ENCODE measurements around the gene HDLBP.
A peak's percentile ranks its signal among the peaks of the same experiment; 100 is the strongest.

HDLBP gene

DNA sequence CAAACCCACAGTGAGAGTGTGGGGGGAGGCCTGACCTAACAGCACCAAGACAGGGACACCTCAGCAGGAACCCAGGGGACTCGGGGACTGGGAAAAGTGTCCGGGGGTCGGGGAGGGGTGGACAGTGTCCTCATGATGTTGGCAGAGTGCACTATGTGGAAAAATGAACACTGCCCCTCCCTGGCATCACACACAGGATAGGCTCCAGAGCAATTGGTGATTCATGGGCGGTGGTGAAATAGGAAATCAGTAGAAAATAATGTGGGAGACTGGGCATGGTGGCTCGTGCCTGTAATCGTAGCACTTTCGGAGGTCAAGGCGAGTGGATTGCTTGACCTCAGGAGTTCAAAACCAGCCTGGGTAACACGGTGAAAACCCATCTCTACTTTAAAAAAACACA is 130.6 kb downstream of the HDLBP start:
- ChIA-PET CTCF (no interaction called here), POLR2A (no interaction called here)
- TF ChIP-seq, protein P1, sequence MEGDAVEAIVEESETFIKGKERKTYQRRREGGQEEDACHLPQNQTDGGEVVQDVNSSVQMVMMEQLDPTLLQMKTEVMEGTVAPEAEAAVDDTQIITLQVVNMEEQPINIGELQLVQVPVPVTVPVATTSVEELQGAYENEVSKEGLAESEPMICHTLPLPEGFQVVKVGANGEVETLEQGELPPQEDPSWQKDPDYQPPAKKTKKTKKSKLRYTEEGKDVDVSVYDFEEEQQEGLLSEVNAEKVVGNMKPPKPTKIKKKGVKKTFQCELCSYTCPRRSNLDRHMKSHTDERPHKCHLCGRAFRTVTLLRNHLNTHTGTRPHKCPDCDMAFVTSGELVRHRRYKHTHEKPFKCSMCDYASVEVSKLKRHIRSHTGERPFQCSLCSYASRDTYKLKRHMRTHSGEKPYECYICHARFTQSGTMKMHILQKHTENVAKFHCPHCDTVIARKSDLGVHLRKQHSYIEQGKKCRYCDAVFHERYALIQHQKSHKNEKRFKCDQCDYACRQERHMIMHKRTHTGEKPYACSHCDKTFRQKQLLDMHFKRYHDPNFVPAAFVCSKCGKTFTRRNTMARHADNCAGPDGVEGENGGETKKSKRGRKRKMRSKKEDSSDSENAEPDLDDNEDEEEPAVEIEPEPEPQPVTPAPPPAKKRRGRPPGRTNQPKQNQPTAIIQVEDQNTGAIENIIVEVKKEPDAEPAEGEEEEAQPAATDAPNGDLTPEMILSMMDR (IDR thresholded peaks at IDR 0.05; ENCODE audit: control extremely low read depth, extremely low read depth, low read depth, missing control alignments) = no peak
- DNase-seq (ENCODE audit: extremely low spot score) = no peak

DNA sequence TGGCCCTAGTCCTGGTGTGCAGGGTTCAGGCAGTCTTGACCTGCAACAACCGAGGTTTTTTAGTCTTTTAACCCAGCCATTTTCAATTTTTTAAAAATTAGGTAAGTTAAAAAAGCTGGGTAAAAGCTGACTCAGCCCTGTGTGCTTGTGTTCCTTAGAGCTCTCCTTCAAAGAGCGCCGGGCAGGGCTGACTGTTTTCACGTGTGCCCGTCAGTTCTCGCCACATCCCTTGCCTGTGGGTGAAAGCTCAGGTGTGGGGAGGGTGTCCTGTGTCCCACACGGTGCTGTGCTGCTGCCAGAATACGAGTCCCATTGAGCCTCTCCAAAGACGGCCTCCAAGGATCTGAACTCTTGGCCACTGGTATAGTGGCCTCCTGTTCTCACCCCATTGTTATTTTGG is 132.3 kb downstream of the HDLBP start:
- TF ChIP-seq, protein P1 (IDR thresholded peaks at IDR 0.05; ENCODE audit: control extremely low read depth, extremely low read depth, low read depth, missing control alignments) = no peak
- CTCF ChIA-PET = no interaction called here
- DNase-seq (ENCODE audit: extremely low spot score) = no peak
- POLR2A ChIA-PET = no interaction called here

DNA sequence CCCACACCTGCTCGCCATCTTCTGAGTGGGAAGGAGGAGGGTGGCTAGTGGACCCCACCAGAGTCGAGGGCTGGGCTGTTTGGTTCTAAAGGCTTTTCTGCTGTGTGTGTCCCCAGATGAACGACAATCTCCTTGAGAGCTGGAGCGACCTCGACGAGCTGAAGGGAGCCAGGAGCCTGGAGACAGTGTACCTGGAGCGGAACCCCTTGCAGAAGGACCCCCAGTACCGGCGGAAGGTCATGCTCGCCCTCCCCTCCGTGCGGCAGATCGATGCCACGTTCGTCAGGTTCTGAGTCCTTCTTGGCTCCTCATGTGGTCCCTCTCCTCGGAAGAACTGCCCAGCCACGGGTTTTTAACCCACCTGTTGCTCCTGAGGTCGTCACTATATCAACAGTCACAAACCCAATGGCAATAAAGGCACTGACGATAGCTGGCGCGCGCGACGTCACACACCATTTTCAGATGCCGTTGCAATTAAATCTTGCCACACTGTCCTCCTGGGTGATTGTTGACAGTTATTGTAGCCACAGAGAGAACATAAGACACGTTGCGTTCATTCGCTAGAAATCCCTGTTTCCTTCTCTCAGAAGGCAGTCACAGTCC is 132.8 kb downstream of the HDLBP start:
- TF ChIP-seq, protein P1 (IDR thresholded peaks at IDR 0.05; ENCODE audit: control extremely low read depth, extremely low read depth, low read depth, missing control alignments) = no peak
- DNase-seq (ENCODE audit: extremely low spot score) = no peak
- ChIA-PET POLR2A (no interaction called here), CTCF (no interaction called here)

DNA sequence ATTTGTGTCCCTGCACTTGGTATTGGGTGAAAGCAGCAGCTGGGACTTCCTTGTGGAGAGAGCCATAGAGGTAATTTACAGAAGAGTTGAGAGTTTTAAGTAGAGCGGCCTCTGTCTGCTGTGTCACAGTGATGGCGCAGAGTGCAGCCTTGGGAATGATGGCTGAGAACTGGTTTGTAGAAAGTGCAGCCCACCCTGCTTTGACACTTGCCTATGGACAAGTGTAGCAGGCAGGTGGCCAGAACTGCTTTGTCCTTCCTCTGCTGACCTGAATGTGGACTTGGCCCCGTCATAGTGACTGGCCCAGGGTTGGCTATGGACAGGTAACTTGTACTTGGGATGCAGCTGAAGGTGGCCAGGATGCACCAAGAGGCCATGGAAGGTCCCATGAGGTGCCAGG is 133.3 kb downstream of the HDLBP start:
- TF ChIP-seq, protein P1 (IDR thresholded peaks at IDR 0.05; ENCODE audit: control extremely low read depth, extremely low read depth, low read depth, missing control alignments) = no peak
- ChIA-PET CTCF (no interaction called here), POLR2A (no interaction called here)
- no peak for DNase-seq (ENCODE audit: extremely low spot score)

DNA sequence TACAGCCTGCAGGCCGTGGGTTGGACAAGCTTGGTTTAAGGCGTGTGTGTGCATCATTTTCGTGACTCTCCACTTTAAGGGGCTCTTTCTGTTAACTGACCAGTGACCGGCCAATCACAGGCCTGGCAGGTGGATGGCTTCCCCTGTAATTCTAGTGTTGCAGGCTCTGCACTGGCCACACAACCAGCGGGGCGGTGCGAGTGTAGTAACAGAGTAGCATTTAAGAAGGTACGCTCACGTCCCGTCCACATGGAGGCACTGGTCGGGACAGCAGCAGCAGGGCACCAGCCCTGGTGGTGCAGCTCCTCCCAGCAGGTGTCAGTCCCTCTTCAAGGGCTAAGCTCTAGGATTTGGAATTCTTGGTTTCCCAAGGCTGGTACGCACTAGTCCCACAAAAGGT is 135.0 kb downstream of the HDLBP start:
- DNase-seq (ENCODE audit: extremely low spot score) = no peak
- TF ChIP-seq, protein P1 (IDR thresholded peaks at IDR 0.05; ENCODE audit: control extremely low read depth, extremely low read depth, low read depth, missing control alignments) = no peak
- POLR2A ChIA-PET = no interaction called here
- CTCF ChIA-PET = interaction anchor here (0.9 to 1.5 kb wide), 3 partner anchors 16 to 102 kb away, joined by 3 to 4 read pairs (median 3); no protein-coding TSS in a partner anchor

DNA sequence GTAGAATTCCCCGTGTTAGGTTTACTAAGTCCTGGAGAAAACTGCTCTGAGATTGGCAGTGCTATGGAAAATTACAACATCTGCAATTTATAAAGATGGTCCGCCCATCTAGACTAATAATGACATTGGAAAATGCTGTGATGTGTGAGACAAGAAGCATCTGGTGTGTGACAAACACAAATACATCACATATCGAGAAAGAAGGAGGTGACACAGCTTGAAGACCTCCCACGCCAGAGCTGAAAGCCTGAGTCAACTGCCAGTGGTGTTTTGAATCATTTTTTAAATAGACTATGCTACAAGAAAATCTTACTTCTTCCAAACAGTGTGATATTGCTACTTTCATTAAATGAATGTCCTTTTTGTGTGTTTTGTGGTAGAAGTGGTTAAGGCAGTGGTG is 135.6 kb downstream of the HDLBP start:
- DNase-seq (ENCODE audit: extremely low spot score) = peak; percentile 69
- CTCF ChIA-PET = interaction anchor here (1.0 to 1.5 kb wide), 3 partner anchors 16 to 101 kb away, joined by 3 to 4 read pairs (median 3); no protein-coding TSS in a partner anchor
- TF ChIP-seq, protein P1 (IDR thresholded peaks at IDR 0.05; ENCODE audit: control extremely low read depth, extremely low read depth, low read depth, missing control alignments) = no peak
- POLR2A ChIA-PET = interaction anchor here (0.6 kb wide), 2 partner anchors 31 to 177 kb away, joined by 3 read pairs; partner anchors contain the start of gene PASK
